ENCODE results near the gene KLK13.
A peak's percentile ranks its signal among the peaks of the same experiment; 100 is the strongest.

The KLK13 gene

GRCh38 chr19:51018745-51019543 is 45.9 kb downstream of the KLK13 start:
- no peak for DNase-seq

- DNase-seq: peak; percentile 19
Observed at GRCh38 chr19:51016798-51017683, 47.9 kb downstream of the KLK13 start.

GRCh38 chr19:51015691-51016267 is 49.1 kb downstream of the KLK13 start:
- DNase-seq: no peak

GRCh38 chr19:51014242-51014641 is 50.6 kb downstream of the KLK13 start:
- no peak for DNase-seq

GRCh38 chr19:51012661-51013190 is 52.2 kb downstream of the KLK13 start:
- no peak for DNase-seq

GRCh38 chr19:51010066-51010795 is 54.7 kb downstream of the KLK13 start:
- DNase-seq: no peak

GRCh38 chr19:51009061-51009891 is 55.6 kb downstream of the KLK13 start:
- no peak for DNase-seq

- DNase-seq: no peak
Observed at GRCh38 chr19:51007488-51007887, 57.4 kb downstream of the KLK13 start.

- no peak for DNase-seq
Observed at GRCh38 chr19:51006406-51006805, 58.5 kb downstream of the KLK13 start.

All from activated CD4-positive, alpha-beta T cell treated with anti-CD3 and anti-CD28 coated beads, Interleukin-2, Interleukin-6, amounts not matched to agents 100 ng/mL and 50 ng/mL, durations not matched to agents 16 hours and 8 hours (primary cell).